SU-DHL-6 (cell line): Measurements from ENCODE around the gene C4orf51.

Experiments used
- EZH2phosphoT487 ChIP-seq: fragments of 200-600 bp; sonication (generic), shearing (Covaris generic); conservative IDR thresholded peaks from 2 replicates; pipeline ENCODE4 v1.6.1; 2018; ENCODE audit warnings: mild to moderate bottlenecking, antibody characterized with exemption, low read length, moderate library complexity, mixed read lengths
- TF ChIP-seq, protein P1 (sequence below): fragments of 200-600 bp; sonication (generic); IDR thresholded peaks from one replicate; pipeline ENCODE4 v1.5.1; 2017; ENCODE audit warnings: antibody characterized with exemption, mild to moderate bottlenecking, low read length, moderate library complexity; ENCODE audit not compliant: insufficient read depth, poor library complexity, severe bottlenecking

DNA sequence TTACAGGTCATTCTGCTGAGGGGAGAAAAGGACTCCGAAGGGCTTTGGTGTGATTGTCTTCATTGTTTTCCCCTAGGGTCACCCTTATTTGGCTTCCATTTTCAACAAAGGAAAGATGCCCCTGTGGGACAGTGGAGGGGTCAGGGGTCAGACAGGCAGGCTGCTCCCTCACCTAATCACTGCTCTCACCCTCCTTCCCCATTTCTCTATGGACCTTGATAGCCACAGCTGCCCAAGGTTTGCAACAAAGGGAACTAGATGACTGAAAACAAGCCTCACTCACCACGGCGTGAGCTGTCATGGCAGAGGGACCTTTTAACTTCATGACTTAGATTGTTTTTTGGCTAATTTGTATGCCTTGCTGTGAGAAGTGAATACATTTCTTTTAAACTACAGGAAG lies 40.7 kb downstream of the C4orf51 start:
- TF ChIP-seq, protein P1, sequence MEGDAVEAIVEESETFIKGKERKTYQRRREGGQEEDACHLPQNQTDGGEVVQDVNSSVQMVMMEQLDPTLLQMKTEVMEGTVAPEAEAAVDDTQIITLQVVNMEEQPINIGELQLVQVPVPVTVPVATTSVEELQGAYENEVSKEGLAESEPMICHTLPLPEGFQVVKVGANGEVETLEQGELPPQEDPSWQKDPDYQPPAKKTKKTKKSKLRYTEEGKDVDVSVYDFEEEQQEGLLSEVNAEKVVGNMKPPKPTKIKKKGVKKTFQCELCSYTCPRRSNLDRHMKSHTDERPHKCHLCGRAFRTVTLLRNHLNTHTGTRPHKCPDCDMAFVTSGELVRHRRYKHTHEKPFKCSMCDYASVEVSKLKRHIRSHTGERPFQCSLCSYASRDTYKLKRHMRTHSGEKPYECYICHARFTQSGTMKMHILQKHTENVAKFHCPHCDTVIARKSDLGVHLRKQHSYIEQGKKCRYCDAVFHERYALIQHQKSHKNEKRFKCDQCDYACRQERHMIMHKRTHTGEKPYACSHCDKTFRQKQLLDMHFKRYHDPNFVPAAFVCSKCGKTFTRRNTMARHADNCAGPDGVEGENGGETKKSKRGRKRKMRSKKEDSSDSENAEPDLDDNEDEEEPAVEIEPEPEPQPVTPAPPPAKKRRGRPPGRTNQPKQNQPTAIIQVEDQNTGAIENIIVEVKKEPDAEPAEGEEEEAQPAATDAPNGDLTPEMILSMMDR: no peak
- TF ChIP-seq EZH2phosphoT487: no peak
